DMS 273 (cell line): ENCODE data around the gene PAFAH2.

Source experiments
- DNase-seq: peaks from one replicate; lab custom pipeline; 2025; ENCODE audit not compliant: unreplicated experiment; lab: John Stamatoyannopoulos, UW

PAFAH2 gene

DNA sequence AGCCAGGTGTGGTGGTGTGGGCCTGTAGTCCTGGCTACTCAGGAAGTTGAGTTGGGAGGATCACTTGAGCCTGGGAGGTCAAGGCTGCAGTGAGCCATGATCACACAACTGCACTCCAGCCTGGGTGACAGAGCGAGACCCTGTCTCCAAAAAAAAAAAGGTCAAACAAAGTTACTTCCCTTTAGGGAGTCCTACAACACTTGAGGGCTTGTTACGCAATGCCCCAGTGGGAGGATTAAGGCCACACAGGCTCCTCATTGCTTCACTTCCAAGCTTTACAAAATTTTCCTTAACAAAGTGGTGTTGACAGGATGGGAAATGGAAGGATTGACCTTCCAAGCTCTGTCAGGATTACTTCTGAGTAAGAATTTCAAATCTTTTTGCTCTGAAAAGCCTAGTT, 17.5 kb upstream of the PAFAH2 start:
- no peak for DNase-seq

GRCh38 chr1:26014179-26014578, 16.3 kb upstream of the PAFAH2 start:
- no peak for DNase-seq

DNA sequence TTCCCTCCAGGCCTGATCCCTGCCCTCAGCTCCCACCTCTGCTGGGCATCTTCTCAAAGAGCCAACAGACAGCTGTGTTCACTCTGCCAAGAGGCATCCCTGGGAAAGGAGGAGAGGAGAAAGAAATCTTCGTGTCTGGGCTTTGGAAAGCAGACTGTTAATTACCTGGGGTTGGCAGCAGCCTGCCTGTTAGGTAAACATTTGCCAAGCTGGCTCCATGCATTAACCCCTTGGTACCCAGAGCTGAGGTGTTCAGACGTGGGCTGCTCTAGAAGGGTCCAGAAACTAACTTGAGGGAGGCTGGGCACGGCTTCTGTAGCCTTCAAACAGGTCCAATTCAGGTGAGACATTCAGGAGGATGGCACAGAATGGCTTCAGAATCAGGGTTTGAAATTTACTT, 15.0 kb upstream of the PAFAH2 start:
- DNase-seq = peak; percentile 81

DNA sequence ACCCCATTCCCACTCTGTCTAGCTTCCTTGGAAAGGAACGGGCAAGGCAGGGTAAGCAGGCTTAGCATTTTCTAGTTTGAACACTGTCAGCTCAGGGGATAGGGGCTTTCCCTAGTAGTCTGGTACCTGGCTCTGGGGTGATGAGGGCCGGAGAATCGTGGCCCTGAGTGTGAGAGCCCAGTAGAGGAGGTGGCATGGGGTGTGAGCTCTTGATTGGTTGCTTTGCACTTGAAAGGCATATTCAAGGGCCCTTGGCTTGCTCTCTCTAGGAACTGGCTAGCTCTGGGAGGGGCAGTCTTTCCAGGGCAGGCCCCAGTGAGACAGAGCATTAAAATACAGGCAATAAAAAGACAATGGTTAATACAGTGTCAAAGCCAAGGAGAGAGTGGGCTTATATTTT, 13.0 kb upstream of the PAFAH2 start:
- DNase-seq = no peak

DNA sequence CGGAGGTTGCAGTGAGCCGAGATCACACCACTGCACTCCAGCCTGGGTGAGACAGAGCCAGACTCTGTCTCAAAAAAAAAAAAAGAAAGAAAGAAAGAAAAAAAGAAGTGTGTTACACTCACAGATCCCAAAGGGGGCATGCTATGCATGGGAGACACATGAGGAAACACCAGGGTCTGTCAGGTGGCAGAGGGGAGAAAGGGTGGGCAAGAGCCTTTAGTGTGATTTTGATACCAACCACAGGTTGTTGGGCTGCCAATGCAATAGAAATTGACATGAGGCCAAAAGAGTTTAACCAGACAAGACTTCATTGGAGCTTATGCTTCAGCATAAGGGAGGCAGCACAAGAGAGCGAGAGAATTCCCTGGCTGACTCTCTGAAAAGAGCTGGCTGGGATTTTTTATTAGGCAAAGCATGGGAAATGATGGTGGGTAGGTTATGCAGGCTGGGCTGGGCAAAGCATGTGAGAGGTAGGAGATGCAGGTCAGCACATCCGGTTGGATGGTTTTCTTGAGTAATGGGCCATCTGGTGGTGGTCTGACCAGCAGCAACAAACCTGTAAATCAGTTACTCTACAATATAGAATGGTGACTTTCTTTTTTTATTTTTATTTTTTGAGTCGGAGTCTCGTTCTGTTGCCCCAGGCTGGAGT, 12.1 kb upstream of the PAFAH2 start:
- peak; percentile 71 for DNase-seq

- DNase-seq = no peak
Measured at GRCh38 chr1:26006710-26007109, 8.8 kb upstream of the PAFAH2 start.

DNA sequence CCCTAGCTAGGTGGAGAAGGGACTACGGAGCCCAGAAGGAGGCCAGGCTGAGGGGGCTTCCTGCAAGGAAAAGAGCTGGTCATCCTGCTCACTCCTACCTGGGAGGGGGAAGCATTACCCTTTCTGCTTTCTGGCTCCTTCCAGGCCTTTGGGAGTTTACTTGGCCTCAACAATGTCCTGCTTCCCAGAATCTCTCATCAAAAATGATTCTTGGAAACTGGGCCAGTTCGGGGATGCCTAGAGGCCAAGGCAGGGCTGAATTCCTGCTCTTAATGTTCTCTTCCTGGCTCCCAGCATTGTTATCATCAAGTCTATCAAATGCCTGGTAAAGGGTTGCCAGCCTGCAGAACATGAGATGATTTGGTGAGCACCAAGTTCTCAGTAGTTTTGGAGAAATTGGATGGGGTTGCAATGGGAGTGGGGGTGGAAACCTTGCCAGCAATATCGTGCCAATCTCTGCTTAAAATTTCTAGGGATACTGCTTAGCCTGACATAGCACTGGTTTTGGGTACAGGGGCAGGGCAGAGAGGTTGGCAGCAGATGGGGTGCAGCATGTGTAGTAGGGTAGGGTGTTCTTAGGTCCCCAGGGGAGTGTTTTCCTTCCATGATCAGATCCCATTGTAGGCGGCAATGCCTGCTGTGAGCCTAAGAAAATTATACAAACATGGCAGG, 7.7 kb upstream of the PAFAH2 start:
- no peak for DNase-seq

GRCh38 chr1:26003756-26004155, 5.9 kb upstream of the PAFAH2 start:
- DNase-seq = no peak

DNA sequence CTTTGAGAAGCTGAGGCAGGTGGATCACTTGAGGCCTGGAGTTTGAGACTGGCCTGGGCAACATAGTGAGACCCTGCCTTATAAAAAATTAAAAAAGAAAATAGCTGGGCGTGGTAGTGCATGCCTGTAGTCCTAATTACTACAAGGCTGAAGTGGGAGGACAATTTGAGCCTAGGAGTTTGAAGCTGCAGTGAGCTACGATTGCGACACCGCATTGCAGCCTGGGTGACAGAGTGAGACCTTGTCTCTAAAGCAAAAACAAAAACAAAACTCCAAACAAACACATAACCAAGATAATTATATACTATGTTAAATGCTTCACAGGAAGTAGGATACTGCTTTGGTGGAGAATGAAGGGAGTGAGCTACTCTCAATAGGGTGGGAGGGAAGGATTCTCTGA, 5.4 kb upstream of the PAFAH2 start:
- no peak for DNase-seq

- no peak for DNase-seq
Measured at GRCh38 chr1:25999041-25999800, 1.4 kb upstream of the PAFAH2 start.

DNA sequence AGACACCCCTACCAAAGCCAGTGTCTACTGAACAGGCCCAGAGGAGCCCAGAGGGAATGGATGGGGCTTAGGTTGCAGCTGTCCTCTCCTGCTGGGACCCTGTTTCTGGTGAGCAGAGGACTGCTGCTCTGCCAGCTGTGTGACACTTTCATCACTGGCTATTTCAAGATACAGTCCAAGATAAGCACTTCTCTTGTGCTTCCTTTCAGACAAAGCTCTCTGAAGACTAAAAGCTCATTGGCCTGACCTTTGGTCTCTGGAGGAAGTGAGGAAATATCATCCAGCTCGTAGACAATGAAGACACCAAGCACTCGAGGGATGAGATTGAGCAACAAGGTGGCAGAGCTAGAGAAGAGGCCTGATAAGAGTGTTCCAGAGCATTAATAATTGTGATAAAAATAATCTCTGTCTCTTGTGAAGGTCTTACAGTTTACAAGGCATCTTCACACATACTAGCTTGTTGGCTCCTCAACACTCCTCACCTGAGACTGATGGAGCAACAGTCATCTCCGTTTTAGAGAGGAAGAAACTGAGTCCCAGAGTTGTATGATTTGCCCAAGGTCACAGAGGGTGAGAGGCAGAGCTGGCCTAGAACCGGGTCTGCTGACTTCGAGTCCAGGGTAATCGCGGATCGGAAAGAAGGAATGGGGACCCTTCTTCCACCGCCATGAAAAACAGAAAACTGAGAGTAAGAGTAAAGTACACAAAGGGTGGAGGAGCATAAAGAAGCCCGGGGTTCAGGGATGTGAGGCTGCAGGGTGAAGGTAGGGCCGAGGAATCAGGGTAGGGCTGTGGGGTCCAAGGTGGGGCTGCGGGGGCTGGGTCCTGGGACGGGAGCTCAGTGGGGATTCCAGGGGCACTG, 666 bp downstream of the PAFAH2 start:
- DNase-seq = peak; percentile 49

DNA sequence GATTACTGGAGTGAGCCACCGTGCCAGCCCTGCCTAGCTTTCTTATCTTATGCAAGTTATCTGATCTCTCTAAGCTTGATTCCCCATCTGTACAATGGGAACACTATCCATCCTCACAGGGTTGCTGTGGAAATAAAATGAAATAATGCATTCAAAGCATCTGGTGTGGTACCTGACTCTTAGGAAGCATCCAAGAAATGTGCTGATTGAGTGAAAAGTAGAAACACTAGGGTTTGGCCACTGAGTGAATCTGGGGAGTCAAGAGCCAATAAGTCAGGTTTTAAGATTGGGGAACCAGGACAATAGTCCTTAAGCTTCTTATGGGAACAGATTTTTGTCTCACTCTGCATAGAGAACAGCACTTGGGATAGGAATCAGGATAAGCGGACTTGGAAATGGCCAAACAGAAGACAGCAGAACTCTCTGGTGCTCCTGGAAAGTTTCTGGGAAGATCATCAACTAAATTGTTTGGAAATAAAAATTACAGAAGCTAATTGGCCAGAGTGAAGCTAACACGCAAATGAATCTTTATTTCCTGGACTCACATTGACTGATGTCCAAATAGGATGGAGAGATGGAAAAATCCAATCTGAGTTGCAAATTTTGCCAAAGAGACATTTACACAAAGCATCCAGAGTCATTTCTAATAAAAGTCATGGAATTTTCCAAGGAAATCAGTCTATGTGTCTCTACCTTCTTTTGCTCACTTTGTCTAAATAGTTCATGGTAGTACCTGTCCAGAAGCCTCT, 3.3 kb downstream of the PAFAH2 start:
- no peak for DNase-seq

GRCh38 chr1:25993197-25993951, 4.5 kb downstream of the PAFAH2 start:
- no peak for DNase-seq

DNA sequence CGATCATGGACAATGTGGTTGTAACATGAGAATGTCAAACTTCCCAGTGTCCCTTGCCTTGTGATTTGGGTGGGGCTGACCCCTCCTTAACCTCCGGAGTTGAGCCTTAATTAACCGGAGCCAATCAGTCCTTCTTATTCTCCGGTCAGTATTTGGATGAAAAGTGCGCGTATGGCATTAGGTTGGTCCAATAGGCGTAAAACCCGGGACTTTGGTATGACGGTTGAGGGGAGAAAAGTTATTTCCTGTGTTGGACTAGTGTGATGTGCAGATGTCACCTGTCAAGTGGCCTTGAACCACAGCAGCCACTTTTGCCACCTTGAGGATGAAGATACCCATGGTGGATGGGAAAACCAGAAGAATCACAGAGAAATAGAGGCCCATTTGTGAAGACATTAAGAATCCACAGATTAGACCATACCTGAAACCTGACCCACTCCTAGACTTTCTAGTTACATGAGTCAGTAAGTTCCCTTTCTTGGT, 5.1 kb downstream of the PAFAH2 start:
- peak; percentile 50 for DNase-seq

GRCh38 chr1:25991937-25992688, 5.8 kb downstream of the PAFAH2 start:
- DNase-seq = no peak

GRCh38 chr1:25990702-25991395, 7.0 kb downstream of the PAFAH2 start:
- DNase-seq = no peak

DNA sequence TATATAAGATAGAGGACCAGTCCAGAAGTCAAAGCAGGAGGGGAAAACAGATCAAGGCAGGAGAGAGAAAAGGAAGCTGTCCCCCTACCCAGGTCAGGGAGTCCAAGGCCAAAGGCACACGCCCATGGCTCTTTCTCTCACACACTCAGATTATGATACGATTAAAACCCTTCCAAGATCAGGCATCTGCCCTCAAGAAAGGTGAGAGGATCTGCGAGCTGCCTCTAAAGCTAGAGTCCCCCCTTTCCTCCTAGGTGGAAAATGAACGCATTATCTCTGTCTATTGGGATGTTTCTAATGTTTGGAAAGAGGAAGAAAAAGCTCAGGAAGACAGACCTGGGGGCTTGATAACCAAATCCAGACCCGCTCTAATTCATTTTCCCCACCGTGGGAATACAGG, 7.6 kb downstream of the PAFAH2 start:
- DNase-seq = no peak

- DNase-seq = peak; percentile 43
Measured at GRCh38 chr1:25989440-25990234, 8.2 kb downstream of the PAFAH2 start.
